H1 (cell line): Measurements from ENCODE around the gene FAU.

Experiments used
- BRCA1 ChIP-seq: IDR thresholded peaks from 2 replicates; pipeline ENCODE4 v1.6.1; 2012; ENCODE audit warnings: low read depth, low read length, improper control_type of control experiment
- CBX8 ChIP-seq: fragments of 300-800, 300-1000 bp; sonication (generic); IDR thresholded peaks from 2 replicates; pipeline ENCODE4 v1.7.1; 2016; ENCODE audit warnings: low read depth, low read length, borderline replicate concordance
- CTCF ChIP-seq, 3 experiments: IDR thresholded peaks; 1 replicate in 2 of 3; 2 replicates in 1 of 3; pipeline versions ENCODE4 v1.5.1 to v1.6.1; 2011; ENCODE audit warnings: low read length in 3 of 3, mild to moderate bottlenecking in 3 of 3, inconsistent platforms in 2 of 3, low read depth in 1 of 3, moderate library complexity in 1 of 3; ENCODE audit not compliant: insufficient read depth in 1 of 3; ENCODE audit errors: control extremely low read depth in 1 of 3
- EGR1 ChIP-seq: IDR thresholded peaks from 2 replicates; pipeline ENCODE4 v1.6.1; 2011; ENCODE audit warnings: low read depth, low read length, borderline replicate concordance
- EZH2 ChIP-seq: fragments of 200-600 bp; sonication (generic); IDR thresholded peaks from 2 replicates; pipeline ENCODE4 v1.7.1; 2012; ENCODE audit warnings: low read depth, mild to moderate bottlenecking, moderate library complexity, low read length, inconsistent platforms; ENCODE audit not compliant: severe bottlenecking
- JUN ChIP-seq: IDR thresholded peaks from 2 replicates; pipeline ENCODE4 v1.6.1; 2011; ENCODE audit warnings: low read depth, mild to moderate bottlenecking, improper control_type of control experiment, low read length
- MAX ChIP-seq: IDR thresholded peaks from 2 replicates; pipeline ENCODE4 v1.6.1; 2012; ENCODE audit warnings: inconsistent platforms
- PHF8 ChIP-seq: fragments of 200-600 bp; sonication (generic); conservative IDR thresholded peaks from 2 replicates; pipeline ENCODE4 v1.7.1; 2012; ENCODE audit warnings: low read depth, mild to moderate bottlenecking, inconsistent platforms, low read length, moderate library complexity
- POLR2A ChIP-seq, 2 experiments: IDR thresholded peaks; 1 replicate in 1 of 2; 2 replicates in 1 of 2; pipeline ENCODE4 v1.6.1; 2011; ENCODE audit warnings: low read depth in 2 of 2, low read length in 2 of 2, mild to moderate bottlenecking in 2 of 2; ENCODE audit errors: control extremely low read depth in 1 of 2
- RAD21 ChIP-seq, 2 experiments: IDR thresholded peaks in 1 of 2; conservative IDR thresholded peaks in 1 of 2; 2 replicates each; pipeline ENCODE4 v1.6.1; 2011; ENCODE audit warnings: low read depth in 2 of 2, low read length in 2 of 2, improper control_type of control experiment in 1 of 2, inconsistent platforms in 1 of 2, mild to moderate bottlenecking in 1 of 2, moderate library complexity in 1 of 2
- SP2 ChIP-seq: IDR thresholded peaks from 2 replicates; pipeline ENCODE4 v1.6.1; 2012; ENCODE audit warnings: mild to moderate bottlenecking, low read length, inconsistent platforms
- TBP ChIP-seq: IDR thresholded peaks from 2 replicates; pipeline ENCODE4 v1.6.1; 2011; ENCODE audit warnings: low read depth, low read length, improper control_type of control experiment

GRCh38 chr11:65167656-65168055, 45.7 kb upstream of the FAU start:
- no peak for TF ChIP-seq RAD21 (IDR thresholded peaks at IDR 0.05 in 1 of 2, conservative IDR thresholded peaks at IDR 0.05 in 1 of 2; ENCODE audit: low read depth in 2 of 2, low read length in 2 of 2)
- TF ChIP-seq POLR2A (IDR thresholded peaks at IDR 0.05; ENCODE audit: control extremely low read depth in 1 of 2, low read depth in 2 of 2, low read length in 2 of 2), result no peak
- TF ChIP-seq TBP, result no peak
- TF ChIP-seq EGR1, result no peak
- TF ChIP-seq SP2, result no peak
- no peak for TF ChIP-seq CBX8
- TF ChIP-seq CTCF (IDR thresholded peaks at IDR 0.05; ENCODE audit: control extremely low read depth in 1 of 3, insufficient read depth in 1 of 3, low read depth in 1 of 3, low read length in 3 of 3), result no peak
- no peak for TF ChIP-seq PHF8
- TF ChIP-seq JUN, result no peak
- no peak for TF ChIP-seq MAX
- TF ChIP-seq EZH2, result no peak
- no peak for TF ChIP-seq BRCA1
